ENCODE measurements around the gene KDM8. TPM values are rescaled to one million over a fixed set of nuclear protein-coding genes. Genes with fewer than 3 reads are reported as not detected.

The KDM8 gene
- total RNA-seq, 1 experiment from 2014 or later, result 5.3 TPM

GRCh38 chr16:27169511-27170071 lies 33.7 kb upstream of the KDM8 start:
- ChIA-PET RAD21 (ENCODE audit: low non-redundant PET in 1 of 2, low total read pairs in 2 of 2, uncharacterized antibody in 2 of 2, unreplicated experiment in 2 of 2) (no interaction called here), POLR2A (interaction anchor here (1.3 kb wide), 1 partner anchor 34 kb away, joined by 3 read pairs; the partner anchor contains the start of gene KDM8), CTCF (interaction anchor here (1.1 kb wide), 1 partner anchor 8 kb away, joined by 4 read pairs; no protein-coding TSS in a partner anchor)
- Histone ChIP-seq H3K9me2 (ENCODE audit: insufficient read depth) (no peaks in the 10 kb centered on the region), H3K79me2 (ENCODE audit: insufficient read depth, low read length) (no peaks in the 10 kb centered on the region), H3K4me2 (ENCODE audit: low read length) (no peak overlapping the region), H3K27ac (ENCODE audit: low read depth, low read length) (no peak overlapping the region), H2AFZ (ENCODE audit: low read depth, low read length, poor library complexity, severe bottlenecking) (no peak overlapping the region), H4K20me1 (ENCODE audit: insufficient read depth) (no peaks in the 10 kb centered on the region), H3K9me3 (ENCODE audit: control insufficient read depth in 1 of 2, insufficient read depth in 1 of 2, low read depth in 1 of 2, low read length in 2 of 2) (peaks cover 0 to 7% of the 10 kb centered on the region in 2 experiments; a peak in 2 of 4 replicates), H3K27me3 (ENCODE audit: insufficient read depth, low read length) (no peaks in the 10 kb centered on the region), H3K4me3 (replicated peaks in 1 of 2; ENCODE audit: low read depth in 1 of 2, low read length in 2 of 2) (no peak overlapping the region), H3K36me3 (ENCODE audit: control insufficient read depth in 1 of 2, insufficient read depth in 2 of 2, low read length in 2 of 2) (no peaks in the 10 kb centered on the region), H3K9ac (ENCODE audit: low read length) (no peak overlapping the region), H3K4me1 (ENCODE audit: control insufficient read depth in 1 of 2, insufficient read depth in 2 of 2, low read length in 2 of 2) (peaks cover 1 to 8% of the 10 kb centered on the region in 2 experiments; a peak in 2 of 4 replicates)
- peak; percentile 87 for ATAC-seq
- TF ChIP-seq EGR1 (IDR thresholded peaks at IDR 0.05; ENCODE audit: low read depth) (no peak), RAD21 (IDR thresholded peaks at IDR 0.05; ENCODE audit: low read depth) (peak; percentile 23; the same call in 1 of the 2 replicates), CTCF (IDR thresholded peaks at IDR 0.05 in 2 of 3, conservative IDR thresholded peaks at IDR 0.05 in 1 of 3; ENCODE audit: borderline replicate concordance in 1 of 3, insufficient read depth in 1 of 3, low read depth in 2 of 3, low read length in 2 of 3) (0 out of 6 replicates have a peak, but pooled peaks of 2 of the 3 experiments have one; percentile 20 to 22)
- no TSS peak for BruUV-seq (replicated peaks)
- intact Hi-C loops (cut with micrococcal nuclease), result no loop called here
- no peak for DNase-seq (ENCODE audit: low read depth, low spot score)

- Histone ChIP-seq H3K79me2 (ENCODE audit: insufficient read depth, low read length) (no peaks in the 10 kb centered on the region), H3K27ac (ENCODE audit: low read depth, low read length) (no peak overlapping the region), H3K9ac (ENCODE audit: low read length) (no peak overlapping the region), H3K9me2 (ENCODE audit: insufficient read depth) (no peaks in the 10 kb centered on the region), H3K4me2 (ENCODE audit: low read length) (no peak overlapping the region), H3K4me3 (replicated peaks in 1 of 2; ENCODE audit: low read depth in 1 of 2, low read length in 2 of 2) (no peak overlapping the region), H3K4me1 (ENCODE audit: control insufficient read depth in 1 of 2, insufficient read depth in 2 of 2, low read length in 2 of 2) (peaks cover 4 to 28% of the 10 kb centered on the region in 2 experiments; a peak in 2 of 4 replicates), H3K27me3 (ENCODE audit: insufficient read depth, low read length) (no peaks in the 10 kb centered on the region), H3K36me3 (ENCODE audit: control insufficient read depth in 1 of 2, insufficient read depth in 2 of 2, low read length in 2 of 2) (no peaks in the 10 kb centered on the region), H4K20me1 (ENCODE audit: insufficient read depth) (no peaks in the 10 kb centered on the region), H3K9me3 (ENCODE audit: control insufficient read depth in 1 of 2, insufficient read depth in 1 of 2, low read depth in 1 of 2, low read length in 2 of 2) (peaks cover 0 to 7% of the 10 kb centered on the region in 2 experiments; a peak in 2 of 4 replicates), H2AFZ (ENCODE audit: low read depth, low read length, poor library complexity, severe bottlenecking) (no peak overlapping the region)
- POLR2A ChIA-PET, result no interaction called here
- DNase-seq (ENCODE audit: low read depth, low spot score), result no peak
- BruUV-seq (replicated peaks), result no TSS peak
- RAD21 ChIA-PET (ENCODE audit: low non-redundant PET in 1 of 2, low total read pairs in 2 of 2, uncharacterized antibody in 2 of 2, unreplicated experiment in 2 of 2), result no interaction called here
- ATAC-seq, result no peak
- CTCF ChIA-PET, result interaction anchor here (0.7 to 0.8 kb wide), 2 partner anchors 8 to 24 kb away, joined by 3 read pairs; no protein-coding TSS in a partner anchor
- intact Hi-C loops (cut with micrococcal nuclease), result no loop called here
- TF ChIP-seq SRF (IDR thresholded peaks at IDR 0.05; ENCODE audit: low read depth), result no peak
- no peak for TF ChIP-seq SP1 (IDR thresholded peaks at IDR 0.05; ENCODE audit: low read depth)
- no peak for TF ChIP-seq ELF1 (IDR thresholded peaks at IDR 0.05; ENCODE audit: borderline replicate concordance, low read depth)
- TF ChIP-seq ZFX (IDR thresholded peaks at IDR 0.05), result no peak
- TF ChIP-seq MAX (IDR thresholded peaks at IDR 0.05), result no peak
- TF ChIP-seq FOSL1 (IDR thresholded peaks at IDR 0.05; ENCODE audit: low read depth), result no peak
- no peak for TF ChIP-seq YY1 (IDR thresholded peaks at IDR 0.05; ENCODE audit: extremely low read depth, insufficient replicate concordance, low read depth, low read length)
- TF ChIP-seq TCF7L2 (IDR thresholded peaks at IDR 0.05; ENCODE audit: borderline replicate concordance, extremely low read depth, insufficient read depth, insufficient read length), result no peak
- no peak for TF ChIP-seq ZBTB33 (IDR thresholded peaks at IDR 0.05; ENCODE audit: extremely low read depth, insufficient replicate concordance, low read length)
- TF ChIP-seq CEBPB (IDR thresholded peaks at IDR 0.05; ENCODE audit: low read depth), result no peak
- no peak for TF ChIP-seq EGR1 (IDR thresholded peaks at IDR 0.05; ENCODE audit: low read depth)
- TF ChIP-seq POLR2A (IDR thresholded peaks at IDR 0.05; ENCODE audit: borderline replicate concordance, extremely low read depth, insufficient read depth, insufficient read length), result no peak
- TF ChIP-seq ATF3 (IDR thresholded peaks at IDR 0.05), result no peak
- TF ChIP-seq SIN3A (IDR thresholded peaks at IDR 0.05; ENCODE audit: low read depth), result no peak
- no peak for TF ChIP-seq CBX3 (IDR thresholded peaks at IDR 0.05; ENCODE audit: low read depth)
Observed at GRCh38 chr16:27171584-27171983, 31.7 kb upstream of the KDM8 start.

Data from HCT116 (cell line).